Mesenchymal stem cell (in vitro differentiated cells and primary cell): Measurements from ENCODE around the gene TRIM60.

ENCODE experiments used
- DNase-seq: peaks from one replicate; pipeline ENCODE4 v3.0.0-alpha.2; 2013
- H2AFZ ChIP-seq: one replicate; pipeline ENCODE4 v1.6.1; 2013; ENCODE audit warnings: low read depth, mild to moderate bottlenecking, control low read depth, inconsistent platforms, low read length, moderate library complexity
- H2AK5ac ChIP-seq: 2 replicates; pipeline ENCODE4 v1.6.1; 2013; ENCODE audit warnings: low read length, moderate library complexity, mild to moderate bottlenecking, inconsistent platforms; ENCODE audit not compliant: severe bottlenecking
- H2BK120ac ChIP-seq: one replicate; pipeline ENCODE4 v1.6.1; 2013; ENCODE audit warnings: low read depth, mild to moderate bottlenecking, inconsistent platforms, low read length, moderate library complexity
- H2BK12ac ChIP-seq, 2 experiments: one replicate each; pipeline ENCODE4 v1.6.1; 2013; ENCODE audit warnings: inconsistent platforms in 2 of 2, low read length in 2 of 2, mild to moderate bottlenecking in 2 of 2, moderate library complexity in 2 of 2, control low read depth in 1 of 2
- H2BK15ac ChIP-seq: one replicate; pipeline ENCODE4 v1.6.1; 2013; ENCODE audit warnings: mild to moderate bottlenecking, low read depth, inconsistent platforms; ENCODE audit not compliant: poor library complexity, severe bottlenecking
- H2BK5ac ChIP-seq: 2 replicates; pipeline ENCODE4 v1.6.1; 2013; ENCODE audit warnings: low read depth, mild to moderate bottlenecking, low read length, control low read depth, inconsistent platforms; ENCODE audit not compliant: poor library complexity, severe bottlenecking
- H3K14ac ChIP-seq, 2 experiments: one replicate each; pipeline ENCODE4 v1.6.1; 2013; ENCODE audit warnings: inconsistent platforms in 2 of 2, low read length in 2 of 2, control low read depth in 1 of 2, mild to moderate bottlenecking in 1 of 2, moderate library complexity in 1 of 2
- H3K18ac ChIP-seq, 2 experiments: one replicate each; pipeline ENCODE4 v1.6.1; 2013; ENCODE audit warnings: inconsistent platforms in 2 of 2, low read length in 2 of 2, control low read depth in 1 of 2, low read depth in 1 of 2, mild to moderate bottlenecking in 1 of 2
- H3K23ac ChIP-seq, 2 experiments: one replicate each; pipeline ENCODE4 v1.6.1; 2013; ENCODE audit warnings: inconsistent platforms in 2 of 2, low read length in 2 of 2, mild to moderate bottlenecking in 2 of 2, moderate library complexity in 2 of 2, control low read depth in 1 of 2
- H3K27ac ChIP-seq: 2 replicates; pipeline ENCODE4 v1.5.1; 2013; ENCODE audit warnings: mild to moderate bottlenecking, moderate library complexity, low read length, control low read depth, inconsistent platforms; ENCODE audit not compliant: poor library complexity, severe bottlenecking
- H3K27me3 ChIP-seq, 2 experiments: 2 replicates each; pipeline versions ENCODE4 v1.6.1 to v1.7.0; 2013; ENCODE audit warnings: low read length in 2 of 2, mild to moderate bottlenecking in 2 of 2, moderate library complexity in 2 of 2, control low read depth in 1 of 2, inconsistent platforms in 1 of 2; ENCODE audit not compliant: control insufficient read depth in 1 of 2, insufficient read depth in 1 of 2
- H3K36me3 ChIP-seq, 2 experiments: 2 replicates each; pipeline versions ENCODE4 v1.6.1 to v1.7.0; 2013; ENCODE audit warnings: low read length in 2 of 2, control low read depth in 1 of 2, inconsistent platforms in 1 of 2, low read depth in 1 of 2, mild to moderate bottlenecking in 1 of 2; ENCODE audit not compliant: insufficient read depth in 2 of 2, control insufficient read depth in 1 of 2
- H3K4ac ChIP-seq, 2 experiments: one replicate each; pipeline ENCODE4 v1.6.1; 2013; ENCODE audit warnings: inconsistent platforms in 2 of 2, low read length in 2 of 2, mild to moderate bottlenecking in 2 of 2, moderate library complexity in 2 of 2, control low read depth in 1 of 2, low read depth in 1 of 2
- H3K4me1 ChIP-seq: 2 replicates; pipeline ENCODE4 v1.6.1; 2013; ENCODE audit warnings: low read depth, low read length, control low read depth; ENCODE audit not compliant: control insufficient read depth, insufficient read depth
- H3K4me2 ChIP-seq: 2 replicates; pipeline ENCODE4 v1.6.1; 2013; ENCODE audit warnings: low read length, mild to moderate bottlenecking, inconsistent platforms; ENCODE audit not compliant: poor library complexity, severe bottlenecking
- H3K4me3 ChIP-seq, 2 experiments: 2 replicates each; pipeline versions ENCODE4 v1.5.1 to v1.7.0; 2013; ENCODE audit warnings: low read length in 2 of 2, mild to moderate bottlenecking in 2 of 2, control low read depth in 1 of 2, low read depth in 1 of 2; ENCODE audit not compliant: insufficient read depth in 1 of 2
- H3K79me1 ChIP-seq: replicated peaks from 2 replicates; pipeline ENCODE4 v1.6.1; 2013; ENCODE audit warnings: mild to moderate bottlenecking, control low read depth, low read length, inconsistent platforms; ENCODE audit not compliant: poor library complexity, severe bottlenecking
- H3K9ac ChIP-seq: 2 replicates; pipeline ENCODE4 v1.7.0; 2013; ENCODE audit warnings: mild to moderate bottlenecking, low read length, moderate library complexity
- H3K9me3 ChIP-seq: 2 replicates; pipeline ENCODE4 v1.7.0; 2013; ENCODE audit warnings: mild to moderate bottlenecking, low read length; ENCODE audit not compliant: control insufficient read depth
- H4K8ac ChIP-seq: one replicate; pipeline ENCODE4 v1.6.1; 2013; ENCODE audit warnings: inconsistent platforms, mild to moderate bottlenecking, low read length, moderate library complexity
- H4K91ac ChIP-seq: one replicate; pipeline ENCODE4 v1.6.1; 2013; ENCODE audit warnings: mild to moderate bottlenecking, low read length, inconsistent platforms
- WGBS: methylation state at CpG from one replicate; pipeline ENCODE4 v1.1.7; 2013; ENCODE audit warnings: mixed read lengths; 5-methylcytosine and 5-hydroxymethylcytosine counted together

TRIM60 gene

DNA sequence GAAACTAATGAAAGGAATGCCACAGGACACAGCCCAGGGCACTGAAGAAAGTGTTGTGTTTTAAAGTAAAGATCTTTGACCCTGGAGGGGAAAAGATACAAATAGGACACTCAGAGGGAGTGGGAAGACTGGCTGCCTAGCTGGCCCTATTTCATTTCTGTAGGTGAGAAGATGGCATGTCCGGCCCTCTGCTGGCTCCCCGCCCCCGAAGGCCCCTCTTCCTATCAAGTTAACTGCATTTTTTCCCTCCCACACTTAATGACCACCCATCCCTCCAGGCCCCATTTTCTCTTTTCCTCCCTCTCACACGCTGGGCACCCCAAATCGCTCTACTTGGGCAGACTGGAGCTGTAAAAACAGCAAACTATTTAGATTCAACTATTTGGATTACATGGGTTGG lies 16.4 kb downstream of the TRIM60 start:
- Histone ChIP-seq H3K4me3 (no peak overlapping the region), H3K9me3 (no peaks in the 10 kb centered on the region), H3K18ac (no peak overlapping the region), H3K79me1 (no peaks in the 10 kb centered on the region), H2AK5ac (no peak overlapping the region), H2BK5ac (no peak overlapping the region), H2BK120ac (no peak overlapping the region), H3K14ac (no peak overlapping the region), H3K9ac (no peak overlapping the region), H3K4me1 (no peaks in the 10 kb centered on the region), H4K91ac (no peak overlapping the region), H2BK12ac (no peak overlapping the region), H3K27me3 (no peaks in the 10 kb centered on the region), H3K23ac (no peak overlapping the region), H3K36me3 (no peaks in the 10 kb centered on the region), H3K27ac (no peak overlapping the region), H3K4me2 (no peak overlapping the region), H2AFZ (no peak overlapping the region), H3K4ac (no peak overlapping the region), H2BK15ac (no peak overlapping the region), H4K8ac (no peak overlapping the region)
- WGBS: 65% methylated on average over 3 of the region's 5 CpGs
- DNase-seq: no peak

DNA sequence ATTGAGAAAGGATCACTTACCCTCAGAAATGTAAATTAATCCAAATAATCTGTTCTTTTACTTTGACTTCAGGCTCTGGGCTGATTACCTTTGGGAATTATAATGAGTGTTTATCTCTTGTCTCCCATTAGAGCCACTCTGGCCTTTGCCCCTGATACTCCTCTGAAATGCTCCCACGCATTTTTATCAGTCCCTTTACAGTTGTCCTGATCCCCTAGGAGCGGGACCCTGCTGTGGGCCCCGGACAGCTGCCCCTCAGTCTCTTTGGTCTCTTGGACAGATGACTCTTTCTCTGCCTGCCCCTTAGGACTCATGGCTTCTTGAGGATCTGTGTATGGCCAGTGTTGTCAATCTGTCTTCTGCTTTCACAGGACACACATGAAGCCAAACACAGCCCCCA lies 20.8 kb downstream of the TRIM60 start:
- no peak overlapping the region for H2AFZ ChIP-seq
- no peak overlapping the region for H3K27ac ChIP-seq
- H2BK15ac ChIP-seq: no peak overlapping the region
- no peak overlapping the region for H3K14ac ChIP-seq
- no peak overlapping the region for H2BK120ac ChIP-seq
- H4K91ac ChIP-seq: no peak overlapping the region
- no peaks in the 10 kb centered on the region for H3K4me1 ChIP-seq
- H3K27me3 ChIP-seq: no peaks in the 10 kb centered on the region
- no peaks in the 10 kb centered on the region for H3K36me3 ChIP-seq
- no peak overlapping the region for H3K23ac ChIP-seq
- H3K79me1 ChIP-seq: no peaks in the 10 kb centered on the region
- H2BK5ac ChIP-seq: no peak overlapping the region
- no peak overlapping the region for H4K8ac ChIP-seq
- WGBS: 76% methylated on average over 3 of the region's 3 CpGs
- no peak overlapping the region for H3K4ac ChIP-seq
- H2BK12ac ChIP-seq: no peak overlapping the region
- no peak overlapping the region for H3K4me2 ChIP-seq
- H2AK5ac ChIP-seq: no peak overlapping the region
- no peaks in the 10 kb centered on the region for H3K9me3 ChIP-seq
- H3K9ac ChIP-seq: no peak overlapping the region
- H3K18ac ChIP-seq: no peak overlapping the region
- no peak overlapping the region for H3K4me3 ChIP-seq
- no peak for DNase-seq

DNA sequence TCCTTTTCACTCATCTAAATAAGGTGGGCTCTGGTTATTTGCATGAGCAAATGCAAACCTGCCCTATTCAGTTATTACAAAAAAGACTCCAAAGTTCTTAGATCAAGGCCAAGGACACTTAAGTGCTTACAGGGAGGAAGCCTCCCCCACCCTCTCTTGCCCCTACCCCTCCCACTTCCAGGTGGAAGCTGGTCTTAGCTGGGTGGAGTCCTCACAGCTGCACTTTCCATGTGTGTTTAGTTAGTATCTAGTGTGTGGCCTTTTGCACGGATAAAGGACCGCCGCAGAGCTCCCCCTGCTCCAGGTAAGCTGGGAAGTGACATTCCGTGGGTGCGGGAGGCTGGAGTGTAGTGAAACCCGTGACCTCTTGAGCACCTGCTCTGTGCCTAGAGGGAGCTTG lies 21.8 kb downstream of the TRIM60 start, which contains the start of gene TRIM75:
Gene TRIM75, plus strand, starts transcription at position 222 of the 400 bp plus-strand sequence. CDS start 5,282 bp downstream, outside the sequence.
- Histone ChIP-seq H2BK5ac (no peak within 1 kb of the TSS), H3K9me3 (no peaks in the 10 kb centered on the region), H3K27ac (no peak within 1 kb of the TSS), H3K4me3 (no peak within 1 kb of the TSS), H4K91ac (no peak within 1 kb of the TSS), H3K79me1 (no peaks in the 10 kb centered on the region), H3K36me3 (no peaks in the 10 kb centered on the region), H3K23ac (no peak within 1 kb of the TSS), H3K9ac (no peak within 1 kb of the TSS), H3K4ac (no peak within 1 kb of the TSS), H3K4me1 (no peaks in the 10 kb centered on the region), H3K4me2 (no peak within 1 kb of the TSS), H2AFZ (no peak within 1 kb of the TSS), H3K18ac (no peak within 1 kb of the TSS), H2AK5ac (no peak within 1 kb of the TSS), H4K8ac (no peak within 1 kb of the TSS), H2BK120ac (no peak within 1 kb of the TSS), H2BK15ac (no peak within 1 kb of the TSS), H2BK12ac (no peak within 1 kb of the TSS), H3K27me3 (no peaks in the 10 kb centered on the region), H3K14ac (no peak within 1 kb of the TSS)
- 85% methylated on average over 6 of the region's 6 CpGs for WGBS
- no peak for DNase-seq

DNA sequence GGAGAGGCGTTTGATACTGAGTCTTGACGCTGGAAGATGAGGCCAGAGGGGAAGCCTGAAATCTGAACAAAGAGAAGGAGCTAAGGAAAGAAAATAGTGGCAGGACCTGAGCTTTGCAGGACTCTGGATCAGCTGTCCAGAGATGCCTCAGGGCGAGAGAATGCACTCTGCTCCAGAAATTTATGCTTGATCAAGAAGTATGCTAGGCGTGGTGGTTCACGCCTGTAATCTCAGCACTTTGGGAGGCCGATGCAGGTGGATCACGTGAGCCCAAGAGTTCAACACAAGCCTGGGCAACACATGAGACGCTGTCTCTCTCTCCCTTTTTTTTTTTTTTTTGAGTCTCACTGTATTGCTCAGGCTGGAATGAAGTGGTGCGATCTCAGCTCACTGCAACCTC lies 23.8 kb downstream of the TRIM60 start:
- Histone ChIP-seq H4K8ac (no peak overlapping the region), H3K9ac (no peak overlapping the region), H3K4me2 (no peak overlapping the region), H2BK12ac (no peak overlapping the region), H3K18ac (no peak overlapping the region), H3K36me3 (no peaks in the 10 kb centered on the region), H3K4ac (no peak overlapping the region), H3K14ac (no peak overlapping the region), H4K91ac (no peak overlapping the region), H3K4me1 (no peaks in the 10 kb centered on the region), H2BK120ac (no peak overlapping the region), H2AFZ (no peak overlapping the region), H3K27ac (no peak overlapping the region), H3K9me3 (no peaks in the 10 kb centered on the region), H3K23ac (no peak overlapping the region), H2BK5ac (no peak overlapping the region), H3K27me3 (no peaks in the 10 kb centered on the region), H2AK5ac (no peak overlapping the region), H2BK15ac (no peak overlapping the region), H3K79me1 (no peaks in the 10 kb centered on the region), H3K4me3 (no peak overlapping the region)
- no peak for DNase-seq
- WGBS: 93% methylated on average over 8 of the region's 9 CpGs
